ENCODE data around the gene CADM1.

DNA sequence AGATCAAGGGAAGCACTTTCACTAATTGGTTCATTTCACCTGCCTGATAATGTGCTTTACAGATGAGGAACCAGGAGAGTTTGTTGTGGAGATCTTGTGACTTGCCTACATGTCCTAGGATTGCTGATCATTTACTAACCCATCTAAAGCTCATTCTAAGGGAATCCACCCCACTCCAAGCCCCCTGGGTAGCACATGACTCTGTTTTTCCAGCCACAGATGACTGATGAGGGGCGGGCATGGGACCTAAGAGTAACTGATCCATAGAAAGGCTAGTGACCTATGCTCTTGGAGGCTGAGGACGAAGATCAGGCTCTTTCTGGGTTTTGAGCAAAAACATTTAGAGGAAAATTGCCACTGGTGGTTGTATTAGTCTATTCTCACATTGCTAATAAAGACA is 378.1 kb downstream of the CADM1 start:
- TF ChIP-seq, protein P1, sequence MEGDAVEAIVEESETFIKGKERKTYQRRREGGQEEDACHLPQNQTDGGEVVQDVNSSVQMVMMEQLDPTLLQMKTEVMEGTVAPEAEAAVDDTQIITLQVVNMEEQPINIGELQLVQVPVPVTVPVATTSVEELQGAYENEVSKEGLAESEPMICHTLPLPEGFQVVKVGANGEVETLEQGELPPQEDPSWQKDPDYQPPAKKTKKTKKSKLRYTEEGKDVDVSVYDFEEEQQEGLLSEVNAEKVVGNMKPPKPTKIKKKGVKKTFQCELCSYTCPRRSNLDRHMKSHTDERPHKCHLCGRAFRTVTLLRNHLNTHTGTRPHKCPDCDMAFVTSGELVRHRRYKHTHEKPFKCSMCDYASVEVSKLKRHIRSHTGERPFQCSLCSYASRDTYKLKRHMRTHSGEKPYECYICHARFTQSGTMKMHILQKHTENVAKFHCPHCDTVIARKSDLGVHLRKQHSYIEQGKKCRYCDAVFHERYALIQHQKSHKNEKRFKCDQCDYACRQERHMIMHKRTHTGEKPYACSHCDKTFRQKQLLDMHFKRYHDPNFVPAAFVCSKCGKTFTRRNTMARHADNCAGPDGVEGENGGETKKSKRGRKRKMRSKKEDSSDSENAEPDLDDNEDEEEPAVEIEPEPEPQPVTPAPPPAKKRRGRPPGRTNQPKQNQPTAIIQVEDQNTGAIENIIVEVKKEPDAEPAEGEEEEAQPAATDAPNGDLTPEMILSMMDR (conservative IDR thresholded peaks at IDR 0.05; ENCODE audit: low read depth, low read length), result no peak
- no peak for TF ChIP-seq EZH2 (IDR thresholded peaks at IDR 0.05; ENCODE audit: borderline replicate concordance, low read depth, low read length, poor library complexity, severe bottlenecking)
